ENCODE measurements around the gene HTT. TPM values are rescaled to one million over a fixed set of nuclear protein-coding genes. Genes with fewer than 3 reads are reported as not detected.

The HTT gene
- total RNA-seq, 1 experiment from 2014 or later, result 85.4 TPM

- Mint-ChIP-seq H3K36me3 (peaks cover 32% of the 10 kb centered on the region), H3K4me1 (no peaks in the 10 kb centered on the region), H3K27ac (no peak overlapping the region), H3K4me3 (no peak overlapping the region), H3K9me3 (no peaks in the 10 kb centered on the region), H3K27me3 (ENCODE audit: low read depth) (no peaks in the 10 kb centered on the region)
- TF ChIP-seq HMGXB4 (CRISPR knock-in tag; IDR thresholded peaks at IDR 0.05) (no peak), USF1 (CRISPR knock-in tag; IDR thresholded peaks at IDR 0.05) (no peak), FOXP1 (CRISPR knock-in tag; IDR thresholded peaks at IDR 0.05; ENCODE audit: borderline replicate concordance) (no peak), FOXK1 (CRISPR knock-in tag; IDR thresholded peaks at IDR 0.05) (no peak), GTF2I (CRISPR knock-in tag; conservative IDR thresholded peaks at IDR 0.05) (no peak), NFATC4 (CRISPR knock-in tag; IDR thresholded peaks at IDR 0.05) (no peak), NR1H2 (CRISPR knock-in tag; IDR thresholded peaks at IDR 0.05) (no peak), JAZF1 (CRISPR knock-in tag; IDR thresholded peaks at IDR 0.05) (no peak), CBFB (CRISPR knock-in tag; IDR thresholded peaks at IDR 0.05; ENCODE audit: low read depth) (no peak), CREB1 (CRISPR knock-in tag; IDR thresholded peaks at IDR 0.05) (no peak)
- TF ChIP-seq, protein P1, sequence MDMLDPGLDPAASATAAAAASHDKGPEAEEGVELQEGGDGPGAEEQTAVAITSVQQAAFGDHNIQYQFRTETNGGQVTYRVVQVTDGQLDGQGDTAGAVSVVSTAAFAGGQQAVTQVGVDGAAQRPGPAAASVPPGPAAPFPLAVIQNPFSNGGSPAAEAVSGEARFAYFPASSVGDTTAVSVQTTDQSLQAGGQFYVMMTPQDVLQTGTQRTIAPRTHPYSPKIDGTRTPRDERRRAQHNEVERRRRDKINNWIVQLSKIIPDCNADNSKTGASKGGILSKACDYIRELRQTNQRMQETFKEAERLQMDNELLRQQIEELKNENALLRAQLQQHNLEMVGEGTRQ (CRISPR knock-in tag; IDR thresholded peaks at IDR 0.05), result no peak
- TF ChIP-seq, protein P2, sequence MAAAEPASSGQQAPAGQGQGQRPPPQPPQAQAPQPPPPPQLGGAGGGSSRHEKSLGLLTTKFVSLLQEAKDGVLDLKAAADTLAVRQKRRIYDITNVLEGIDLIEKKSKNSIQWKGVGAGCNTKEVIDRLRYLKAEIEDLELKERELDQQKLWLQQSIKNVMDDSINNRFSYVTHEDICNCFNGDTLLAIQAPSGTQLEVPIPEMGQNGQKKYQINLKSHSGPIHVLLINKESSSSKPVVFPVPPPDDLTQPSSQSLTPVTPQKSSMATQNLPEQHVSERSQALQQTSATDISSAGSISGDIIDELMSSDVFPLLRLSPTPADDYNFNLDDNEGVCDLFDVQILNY (CRISPR knock-in tag; IDR thresholded peaks at IDR 0.05), result no peak
- TF ChIP-seq, protein P3, sequence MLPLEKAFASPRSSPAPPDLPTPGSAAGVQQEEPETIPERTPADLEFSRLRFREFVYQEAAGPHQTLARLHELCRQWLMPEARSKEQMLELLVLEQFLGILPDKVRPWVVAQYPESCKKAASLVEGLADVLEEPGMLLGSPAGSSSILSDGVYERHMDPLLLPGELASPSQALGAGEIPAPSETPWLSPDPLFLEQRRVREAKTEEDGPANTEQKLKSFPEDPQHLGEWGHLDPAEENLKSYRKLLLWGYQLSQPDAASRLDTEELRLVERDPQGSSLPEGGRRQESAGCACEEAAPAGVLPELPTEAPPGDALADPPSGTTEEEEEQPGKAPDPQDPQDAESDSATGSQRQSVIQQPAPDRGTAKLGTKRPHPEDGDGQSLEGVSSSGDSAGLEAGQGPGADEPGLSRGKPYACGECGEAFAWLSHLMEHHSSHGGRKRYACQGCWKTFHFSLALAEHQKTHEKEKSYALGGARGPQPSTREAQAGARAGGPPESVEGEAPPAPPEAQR (CRISPR knock-in tag; IDR thresholded peaks at IDR 0.05), result no peak
- TF ChIP-seq, protein P4, sequence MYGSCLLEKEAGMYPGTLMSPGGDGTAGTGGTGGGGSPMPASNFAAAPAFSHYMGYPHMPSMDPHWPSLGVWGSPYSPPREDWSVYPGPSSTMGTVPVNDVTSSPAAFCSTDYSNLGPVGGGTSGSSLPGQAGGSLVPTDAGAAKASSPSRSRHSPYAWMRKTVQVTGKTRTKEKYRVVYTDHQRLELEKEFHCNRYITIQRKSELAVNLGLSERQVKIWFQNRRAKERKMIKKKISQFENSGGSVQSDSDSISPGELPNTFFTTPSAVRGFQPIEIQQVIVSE (CRISPR knock-in tag; IDR thresholded peaks at IDR 0.05; ENCODE audit: borderline replicate concordance), result no peak
- TF ChIP-seq, protein P5, sequence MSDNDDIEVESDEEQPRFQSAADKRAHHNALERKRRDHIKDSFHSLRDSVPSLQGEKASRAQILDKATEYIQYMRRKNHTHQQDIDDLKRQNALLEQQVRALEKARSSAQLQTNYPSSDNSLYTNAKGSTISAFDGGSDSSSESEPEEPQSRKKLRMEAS (CRISPR knock-in tag; IDR thresholded peaks at IDR 0.05), result no peak
- TF ChIP-seq, protein P6, sequence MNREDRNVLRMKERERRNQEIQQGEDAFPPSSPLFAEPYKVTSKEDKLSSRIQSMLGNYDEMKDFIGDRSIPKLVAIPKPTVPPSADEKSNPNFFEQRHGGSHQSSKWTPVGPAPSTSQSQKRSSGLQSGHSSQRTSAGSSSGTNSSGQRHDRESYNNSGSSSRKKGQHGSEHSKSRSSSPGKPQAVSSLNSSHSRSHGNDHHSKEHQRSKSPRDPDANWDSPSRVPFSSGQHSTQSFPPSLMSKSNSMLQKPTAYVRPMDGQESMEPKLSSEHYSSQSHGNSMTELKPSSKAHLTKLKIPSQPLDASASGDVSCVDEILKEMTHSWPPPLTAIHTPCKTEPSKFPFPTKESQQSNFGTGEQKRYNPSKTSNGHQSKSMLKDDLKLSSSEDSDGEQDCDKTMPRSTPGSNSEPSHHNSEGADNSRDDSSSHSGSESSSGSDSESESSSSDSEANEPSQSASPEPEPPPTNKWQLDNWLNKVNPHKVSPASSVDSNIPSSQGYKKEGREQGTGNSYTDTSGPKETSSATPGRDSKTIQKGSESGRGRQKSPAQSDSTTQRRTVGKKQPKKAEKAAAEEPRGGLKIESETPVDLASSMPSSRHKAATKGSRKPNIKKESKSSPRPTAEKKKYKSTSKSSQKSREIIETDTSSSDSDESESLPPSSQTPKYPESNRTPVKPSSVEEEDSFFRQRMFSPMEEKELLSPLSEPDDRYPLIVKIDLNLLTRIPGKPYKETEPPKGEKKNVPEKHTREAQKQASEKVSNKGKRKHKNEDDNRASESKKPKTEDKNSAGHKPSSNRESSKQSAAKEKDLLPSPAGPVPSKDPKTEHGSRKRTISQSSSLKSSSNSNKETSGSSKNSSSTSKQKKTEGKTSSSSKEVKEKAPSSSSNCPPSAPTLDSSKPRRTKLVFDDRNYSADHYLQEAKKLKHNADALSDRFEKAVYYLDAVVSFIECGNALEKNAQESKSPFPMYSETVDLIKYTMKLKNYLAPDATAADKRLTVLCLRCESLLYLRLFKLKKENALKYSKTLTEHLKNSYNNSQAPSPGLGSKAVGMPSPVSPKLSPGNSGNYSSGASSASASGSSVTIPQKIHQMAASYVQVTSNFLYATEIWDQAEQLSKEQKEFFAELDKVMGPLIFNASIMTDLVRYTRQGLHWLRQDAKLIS (CRISPR knock-in tag; IDR thresholded peaks at IDR 0.05; ENCODE audit: borderline replicate concordance), result no peak
- ChIA-PET CTCF (interaction anchor here (1.2 to 1.5 kb wide), 2 partner anchors 9 to 128 kb away, joined by 3 to 4 read pairs; no protein-coding TSS in a partner anchor), POLR2A (interaction anchor here (0.6 kb wide), 1 partner anchor 9 kb away, joined by 4 read pairs; no protein-coding TSS in a partner anchor)
- DNase-seq (ENCODE audit: low spot score), result no peak
- no peak for ATAC-seq
Measured at GRCh38 chr4:3190549-3190948, 116.1 kb downstream of the HTT start.

Measured in WTC11 (cell line).